ENCODE data around the gene CLIC5.

Gene CLIC5

GRCh38 chr6:45983062-45983461, 32.6 kb downstream of the CLIC5 start:
- TF ChIP-seq SPI1 (IDR thresholded peaks at IDR 0.05; ENCODE audit: borderline replicate concordance, low read depth), result no peak
- TF ChIP-seq POLR2AphosphoS5 (IDR thresholded peaks at IDR 0.05; ENCODE audit: low read depth), result no peak
- TF ChIP-seq GABPA (IDR thresholded peaks at IDR 0.05; ENCODE audit: low read depth), result no peak
- no peak for TF ChIP-seq CTCF (IDR thresholded peaks at IDR 0.05; ENCODE audit: insufficient read depth, low read length)
- TF ChIP-seq, protein P1, sequence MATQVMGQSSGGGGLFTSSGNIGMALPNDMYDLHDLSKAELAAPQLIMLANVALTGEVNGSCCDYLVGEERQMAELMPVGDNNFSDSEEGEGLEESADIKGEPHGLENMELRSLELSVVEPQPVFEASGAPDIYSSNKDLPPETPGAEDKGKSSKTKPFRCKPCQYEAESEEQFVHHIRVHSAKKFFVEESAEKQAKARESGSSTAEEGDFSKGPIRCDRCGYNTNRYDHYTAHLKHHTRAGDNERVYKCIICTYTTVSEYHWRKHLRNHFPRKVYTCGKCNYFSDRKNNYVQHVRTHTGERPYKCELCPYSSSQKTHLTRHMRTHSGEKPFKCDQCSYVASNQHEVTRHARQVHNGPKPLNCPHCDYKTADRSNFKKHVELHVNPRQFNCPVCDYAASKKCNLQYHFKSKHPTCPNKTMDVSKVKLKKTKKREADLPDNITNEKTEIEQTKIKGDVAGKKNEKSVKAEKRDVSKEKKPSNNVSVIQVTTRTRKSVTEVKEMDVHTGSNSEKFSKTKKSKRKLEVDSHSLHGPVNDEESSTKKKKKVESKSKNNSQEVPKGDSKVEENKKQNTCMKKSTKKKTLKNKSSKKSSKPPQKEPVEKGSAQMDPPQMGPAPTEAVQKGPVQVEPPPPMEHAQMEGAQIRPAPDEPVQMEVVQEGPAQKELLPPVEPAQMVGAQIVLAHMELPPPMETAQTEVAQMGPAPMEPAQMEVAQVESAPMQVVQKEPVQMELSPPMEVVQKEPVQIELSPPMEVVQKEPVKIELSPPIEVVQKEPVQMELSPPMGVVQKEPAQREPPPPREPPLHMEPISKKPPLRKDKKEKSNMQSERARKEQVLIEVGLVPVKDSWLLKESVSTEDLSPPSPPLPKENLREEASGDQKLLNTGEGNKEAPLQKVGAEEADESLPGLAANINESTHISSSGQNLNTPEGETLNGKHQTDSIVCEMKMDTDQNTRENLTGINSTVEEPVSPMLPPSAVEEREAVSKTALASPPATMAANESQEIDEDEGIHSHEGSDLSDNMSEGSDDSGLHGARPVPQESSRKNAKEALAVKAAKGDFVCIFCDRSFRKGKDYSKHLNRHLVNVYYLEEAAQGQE (IDR thresholded peaks at IDR 0.05; ENCODE audit: insufficient replicate concordance, low read depth), result no peak

DNA sequence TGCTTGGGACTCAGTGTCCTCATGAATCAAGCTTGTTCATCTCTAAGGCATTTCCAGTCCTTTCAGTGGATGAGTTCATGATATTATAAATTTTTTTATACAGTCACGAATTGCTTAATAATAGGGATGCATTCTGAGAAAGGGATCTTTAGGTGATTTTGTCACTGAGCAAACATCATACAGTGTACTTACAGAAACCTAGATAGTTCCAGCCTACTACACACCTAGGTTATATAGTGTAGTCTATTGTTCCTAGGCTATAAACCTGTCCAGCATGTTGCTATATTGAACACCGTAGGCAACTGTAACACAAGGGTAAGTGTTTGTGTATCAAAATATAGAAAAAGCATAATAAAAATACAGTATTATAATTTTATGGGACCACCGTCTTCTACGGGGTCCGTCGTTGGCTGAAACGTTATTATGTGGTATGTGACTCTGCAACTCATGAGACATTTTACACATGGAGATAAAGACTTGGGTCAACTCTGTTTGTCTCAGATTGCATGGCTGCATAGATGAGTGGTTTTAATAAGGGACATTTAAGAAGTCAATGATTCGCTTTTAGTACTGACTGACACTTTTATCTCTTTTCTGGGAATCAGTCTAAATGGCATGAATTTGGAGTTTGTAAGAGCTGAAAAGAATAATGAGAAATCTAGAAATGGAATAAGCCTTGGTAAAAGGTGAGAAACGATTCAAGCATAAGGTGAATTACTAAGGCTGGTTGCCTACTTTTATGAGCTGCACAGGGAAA, 33.2 kb downstream of the CLIC5 start:
- TF ChIP-seq SPI1 (IDR thresholded peaks at IDR 0.05; ENCODE audit: borderline replicate concordance, low read depth) (no peak), CTCF (IDR thresholded peaks at IDR 0.05; ENCODE audit: insufficient read depth, low read length) (no peak), POLR2AphosphoS5 (IDR thresholded peaks at IDR 0.05; ENCODE audit: low read depth) (no peak), GABPA (IDR thresholded peaks at IDR 0.05; ENCODE audit: low read depth) (no peak)
- TF ChIP-seq, protein P1 (IDR thresholded peaks at IDR 0.05; ENCODE audit: insufficient replicate concordance, low read depth), result no peak
- H3K27me3 ChIP-seq (ENCODE audit: insufficient read depth, poor library complexity, severe bottlenecking), result peaks cover 4% of the 10 kb centered on the region
- H3K27ac ChIP-seq (replicated peaks), result no peak overlapping the region
- DNase-seq (ENCODE audit: low read depth in 1 of 2, low spot score in 1 of 2), result no peak
- no peak overlapping the region for H3K4me3 ChIP-seq (replicated peaks; ENCODE audit: insufficient read depth, low read length)

More at GRCh38 chr6:45983062-45983461, 32.6 kb downstream of the CLIC5 start:
- H3K27ac ChIP-seq (replicated peaks), result no peak overlapping the region
- H3K4me3 ChIP-seq (replicated peaks; ENCODE audit: insufficient read depth, low read length), result no peak overlapping the region
- H3K27me3 ChIP-seq (ENCODE audit: insufficient read depth, poor library complexity, severe bottlenecking), result peaks cover 4% of the 10 kb centered on the region
- DNase-seq (ENCODE audit: low read depth in 1 of 2, low spot score in 1 of 2), result no peak

- no peak overlapping the region for H3K4me3 ChIP-seq (replicated peaks; ENCODE audit: insufficient read depth, low read length)
- no peak for TF ChIP-seq SPI1 (IDR thresholded peaks at IDR 0.05; ENCODE audit: borderline replicate concordance, low read depth)
- DNase-seq (ENCODE audit: low read depth in 1 of 2, low spot score in 1 of 2), result no peak
- no peak overlapping the region for H3K27ac ChIP-seq (replicated peaks)
- H3K27me3 ChIP-seq (ENCODE audit: insufficient read depth, poor library complexity, severe bottlenecking), result peaks cover 4% of the 10 kb centered on the region
Observed at GRCh38 chr6:45981046-45981445, 34.6 kb downstream of the CLIC5 start.

DNA sequence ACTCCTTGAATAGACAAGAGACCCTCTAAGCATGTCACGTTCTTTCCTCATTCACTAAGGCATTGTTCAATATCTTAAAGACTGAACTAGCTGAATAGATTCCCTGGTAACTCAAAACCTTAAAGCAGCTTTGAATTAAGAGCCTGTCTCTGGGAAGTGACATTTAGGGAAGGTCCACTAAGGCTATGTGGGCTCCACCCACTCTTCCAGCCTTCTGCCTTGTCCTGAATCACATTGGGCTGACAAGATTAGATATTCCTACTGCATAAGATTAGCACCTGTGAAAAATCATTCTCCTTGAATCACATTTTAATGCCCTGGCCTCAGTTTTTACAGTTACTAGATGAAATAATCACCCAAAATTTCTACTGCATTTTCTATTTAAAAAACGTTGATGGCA, 36.3 kb downstream of the CLIC5 start:
- no peak for DNase-seq (ENCODE audit: low read depth in 1 of 2, low spot score in 1 of 2)
- TF ChIP-seq GABPA (IDR thresholded peaks at IDR 0.05; ENCODE audit: low read depth), result no peak
- no peak for TF ChIP-seq SPI1 (IDR thresholded peaks at IDR 0.05; ENCODE audit: borderline replicate concordance, low read depth)
- TF ChIP-seq, protein P1 (IDR thresholded peaks at IDR 0.05; ENCODE audit: insufficient replicate concordance, low read depth), result no peak
- H3K4me3 ChIP-seq (replicated peaks; ENCODE audit: insufficient read depth, low read length), result no peak overlapping the region
- H3K27ac ChIP-seq (replicated peaks), result no peak overlapping the region
- peaks cover 4% of the 10 kb centered on the region for H3K27me3 ChIP-seq (ENCODE audit: insufficient read depth, poor library complexity, severe bottlenecking)

Measured in HL-60 (cell line).